H1 (cell line): ENCODE results near the gene OSBPL2.

Experiments
- JUND ChIP-seq: IDR thresholded peaks from 2 replicates; pipeline ENCODE4 v1.6.1; 2011; ENCODE audit warnings: mild to moderate bottlenecking, improper control_type of control experiment, low read length
- POLR2A ChIP-seq, 2 experiments: IDR thresholded peaks; 1 replicate in 1 of 2; 2 replicates in 1 of 2; pipeline ENCODE4 v1.6.1; 2011; ENCODE audit warnings: low read depth in 2 of 2, low read length in 2 of 2, mild to moderate bottlenecking in 2 of 2; ENCODE audit errors: control extremely low read depth in 1 of 2
- TF ChIP-seq, protein P1 (sequence below), 3 experiments: IDR thresholded peaks; 1 replicate in 2 of 3; 2 replicates in 1 of 3; pipeline versions ENCODE4 v1.5.1 to v1.6.1; 2011; ENCODE audit warnings: low read length in 3 of 3, mild to moderate bottlenecking in 3 of 3, inconsistent platforms in 2 of 3, low read depth in 1 of 3, moderate library complexity in 1 of 3; ENCODE audit not compliant: insufficient read depth in 1 of 3; ENCODE audit errors: control extremely low read depth in 1 of 3

DNA sequence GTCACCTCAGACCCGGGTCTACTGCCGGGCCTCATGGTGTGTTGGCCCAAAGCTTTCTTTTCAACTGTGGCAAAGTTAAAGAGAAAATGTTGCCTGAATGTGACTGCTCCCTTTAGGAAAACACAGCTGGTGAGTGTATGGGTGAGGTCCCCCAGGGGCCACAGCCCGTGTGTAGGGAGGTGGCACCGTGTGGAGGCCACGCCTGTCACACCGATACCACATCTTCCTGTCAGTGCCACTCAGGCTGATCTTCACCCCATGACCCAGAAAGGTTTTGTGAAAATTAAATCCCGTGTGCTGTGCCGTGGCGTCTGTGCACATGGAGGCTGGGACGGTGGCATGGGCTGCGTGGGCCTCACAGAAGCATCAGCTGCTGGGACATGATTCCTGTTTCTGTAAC, 53.8 kb downstream of the OSBPL2 start:
- no peak for TF ChIP-seq POLR2A (IDR thresholded peaks at IDR 0.05; ENCODE audit: control extremely low read depth in 1 of 2, low read depth in 2 of 2, low read length in 2 of 2)
- no peak for TF ChIP-seq JUND
- TF ChIP-seq, protein P1, sequence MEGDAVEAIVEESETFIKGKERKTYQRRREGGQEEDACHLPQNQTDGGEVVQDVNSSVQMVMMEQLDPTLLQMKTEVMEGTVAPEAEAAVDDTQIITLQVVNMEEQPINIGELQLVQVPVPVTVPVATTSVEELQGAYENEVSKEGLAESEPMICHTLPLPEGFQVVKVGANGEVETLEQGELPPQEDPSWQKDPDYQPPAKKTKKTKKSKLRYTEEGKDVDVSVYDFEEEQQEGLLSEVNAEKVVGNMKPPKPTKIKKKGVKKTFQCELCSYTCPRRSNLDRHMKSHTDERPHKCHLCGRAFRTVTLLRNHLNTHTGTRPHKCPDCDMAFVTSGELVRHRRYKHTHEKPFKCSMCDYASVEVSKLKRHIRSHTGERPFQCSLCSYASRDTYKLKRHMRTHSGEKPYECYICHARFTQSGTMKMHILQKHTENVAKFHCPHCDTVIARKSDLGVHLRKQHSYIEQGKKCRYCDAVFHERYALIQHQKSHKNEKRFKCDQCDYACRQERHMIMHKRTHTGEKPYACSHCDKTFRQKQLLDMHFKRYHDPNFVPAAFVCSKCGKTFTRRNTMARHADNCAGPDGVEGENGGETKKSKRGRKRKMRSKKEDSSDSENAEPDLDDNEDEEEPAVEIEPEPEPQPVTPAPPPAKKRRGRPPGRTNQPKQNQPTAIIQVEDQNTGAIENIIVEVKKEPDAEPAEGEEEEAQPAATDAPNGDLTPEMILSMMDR (IDR thresholded peaks at IDR 0.05; ENCODE audit: control extremely low read depth in 1 of 3, insufficient read depth in 1 of 3, low read depth in 1 of 3, low read length in 3 of 3) = no peak
